HepG2 (cell line): Measurements from ENCODE around the gene RAP2C. TPM values are rescaled to one million over a fixed set of nuclear protein-coding genes. Genes with fewer than 3 reads are reported as not detected.
A peak's percentile ranks its signal among the peaks of the same experiment; 100 is the strongest.

ENCODE experiments used
- BATF2 ChIP-seq: sonication (generic); formaldehyde crosslinking; IDR thresholded peaks from 2 replicates; pipeline ENCODE4 v1.8.0; 2022; ENCODE audit warnings: mild to moderate bottlenecking, missing genetic modification reagents, moderate library complexity
- CREM ChIP-seq, 2 experiments: sonication (generic) in 1 of 2; formaldehyde crosslinking in 1 of 2; IDR thresholded peaks; 2 replicates each; pipeline versions ENCODE4 v1.4.0 to v1.6.1; 2016 to 2020; ENCODE audit warnings: antibody characterized with exemption in 1 of 2, mild to moderate bottlenecking in 1 of 2, missing genetic modification reagents in 1 of 2
- ETV5 ChIP-seq: IDR thresholded peaks from 2 replicates; pipeline ENCODE4 v1.6.1; 2018; ENCODE audit warnings: missing biosample characterization, missing genetic modification reagents, inconsistent platforms, borderline replicate concordance
- FLYWCH1 ChIP-seq: sonication (generic); formaldehyde crosslinking; IDR thresholded peaks from 2 replicates; pipeline ENCODE4 v1.8.1; 2023; ENCODE audit warnings: mild to moderate bottlenecking, missing genetic modification reagents
- GMEB1 ChIP-seq: sonication (generic); formaldehyde crosslinking; IDR thresholded peaks from 2 replicates; pipeline ENCODE4 v1.5.1; 2020; ENCODE audit warnings: missing genetic modification reagents, mild to moderate bottlenecking, borderline replicate concordance
- GTF3A ChIP-seq: sonication (generic); formaldehyde crosslinking; conservative IDR thresholded peaks from 2 replicates; pipeline ENCODE4 v1.4.0; 2020; ENCODE audit warnings: mild to moderate bottlenecking, missing genetic modification reagents
- HCFC1 ChIP-seq: fragments of 150-350 bp; IDR thresholded peaks from 2 replicates; pipeline ENCODE4 v1.6.1; 2014; ENCODE audit warnings: low read depth, low read length
- HNF4G ChIP-seq, 2 experiments: sonication (generic) in 1 of 2; formaldehyde crosslinking in 1 of 2; IDR thresholded peaks; 2 replicates each; pipeline versions ENCODE4 v1.4.0 to v1.6.1; 2011 to 2020; ENCODE audit warnings: borderline replicate concordance in 2 of 2, low read depth in 2 of 2, mild to moderate bottlenecking in 2 of 2, low read length in 1 of 2, missing genetic modification reagents in 1 of 2, moderate library complexity in 1 of 2
- IKZF1 ChIP-seq: fragments of 450-650 bp; IDR thresholded peaks from 2 replicates; pipeline ENCODE4 v1.7.1; 2016
- KAT8 ChIP-seq: IDR thresholded peaks from 2 replicates; pipeline ENCODE4 v1.6.1; 2016; ENCODE audit warnings: missing genetic modification reagents, missing compliant biosample characterization
- MAFK ChIP-seq, 2 experiments: IDR thresholded peaks in 1 of 2; conservative IDR thresholded peaks in 1 of 2; 2 replicates each; pipeline ENCODE4 v1.6.1; 2011; ENCODE audit warnings: improper control_type of control experiment in 2 of 2, low read length in 2 of 2
- MEIS1 ChIP-seq: sonication (generic); formaldehyde crosslinking; IDR thresholded peaks from 2 replicates; pipeline ENCODE4 v1.9.0; 2021; ENCODE audit warnings: mild to moderate bottlenecking, missing genetic modification reagents, moderate library complexity, borderline replicate concordance
- NFE2 ChIP-seq: sonication (generic); formaldehyde crosslinking; IDR thresholded peaks from 2 replicates; pipeline ENCODE4 v1.4.0; 2020; ENCODE audit warnings: missing genetic modification reagents
- PBX3 ChIP-seq: sonication (generic); formaldehyde crosslinking; IDR thresholded peaks from 2 replicates; pipeline ENCODE4 v1.8.1; 2023; ENCODE audit warnings: missing genetic modification reagents, inconsistent platforms, borderline replicate concordance
- RFXANK ChIP-seq: IDR thresholded peaks from 2 replicates; pipeline ENCODE4 v1.6.1; 2016
- SOX6 ChIP-seq, 2 experiments: fragments of 450-650 bp in 1 of 2; sonication (generic) in 1 of 2; formaldehyde crosslinking in 1 of 2; IDR thresholded peaks; 2 replicates each; pipeline versions ENCODE4 v1.4.0 to v1.6.1; 2017 to 2020; ENCODE audit warnings: antibody characterized with exemption in 1 of 2, mild to moderate bottlenecking in 1 of 2, missing genetic modification reagents in 1 of 2
- STAT5B ChIP-seq: sonication (generic); formaldehyde crosslinking; IDR thresholded peaks from 2 replicates; pipeline ENCODE4 v1.4.0; 2020; ENCODE audit warnings: missing genetic modification reagents
- YY1 ChIP-seq: IDR thresholded peaks from 2 replicates; pipeline ENCODE4 v1.6.1; 2011; ENCODE audit warnings: low read length, low read depth, moderate library complexity, mild to moderate bottlenecking; ENCODE audit not compliant: insufficient read depth, insufficient replicate concordance
- ZBTB25 ChIP-seq: IDR thresholded peaks from 2 replicates; pipeline ENCODE4 v1.6.1; 2018; ENCODE audit warnings: missing genetic modification reagents
- ZKSCAN5 ChIP-seq: sonication (generic); formaldehyde crosslinking; IDR thresholded peaks from 2 replicates; pipeline ENCODE4 v1.5.1; 2020; ENCODE audit warnings: mild to moderate bottlenecking, missing genetic modification reagents
- ZNF331 ChIP-seq: sonication (generic); formaldehyde crosslinking; IDR thresholded peaks from 2 replicates; pipeline ENCODE4 v1.4.0; 2020; ENCODE audit warnings: missing genetic modification reagents
- ZNF577 ChIP-seq: sonication (generic); formaldehyde crosslinking; IDR thresholded peaks from 2 replicates; pipeline ENCODE4 v1.4.0; 2020; ENCODE audit warnings: mild to moderate bottlenecking, low read depth, missing genetic modification reagents, borderline replicate concordance
- polyA plus RNA-seq, 8 experiments: library from polyadenylated mRNA; depleted of rRNA in 3 of 8; stranded (reverse) in 7 of 8; unstranded in 1 of 8; fragments of >200 nt; fragmentation: Illumina TruSeq in 4 of 8; extraction: Trizol in 4 of 8; gene quantifications; 2 replicates each; pipeline versions ENCODE4 v1.2.1 to v1.2.3, GENCODE V29; 2011 to 2016; ENCODE audit warnings: low read depth in 4 of 8, missing spikeins in 1 of 8, mixed read lengths in 1 of 8; ENCODE audit not compliant: insufficient read depth in 1 of 8
- total RNA-seq, 5 experiments: library from RNA; depleted of rRNA; stranded (reverse); fragments of >200 nt; fragmentation: Illumina TruSeq; extraction: Trizol; gene quantifications; 2 replicates each; pipeline ENCODE4 v1.2.3, GENCODE V29; 2016; ENCODE audit warnings: low read depth in 1 of 5
- TF ChIP-seq, protein P1 (sequence below): sonication (generic); formaldehyde crosslinking; IDR thresholded peaks from 2 replicates; pipeline ENCODE4 v1.4.0; 2020; ENCODE audit warnings: mild to moderate bottlenecking, missing genetic modification reagents

The RAP2C gene
- total and polyA plus RNA-seq, 2 of the 13 experiments (the other 11 are each of a cell fraction or from before 2014, with no cell fraction given) = 8.0 to 28.5 TPM

- 0 out of 2 replicates have a peak, but pooled peaks have one; percentile 12 for TF ChIP-seq ZNF331 (CRISPR knock-in tag)
- no peak for TF ChIP-seq ZBTB25
- no peak for TF ChIP-seq FLYWCH1 (CRISPR knock-in tag)
- TF ChIP-seq GTF3A (CRISPR knock-in tag) = no peak
- no peak for TF ChIP-seq CREM (IDR thresholded peaks at IDR 0.05)
- TF ChIP-seq CREM (CRISPR knock-in tag; IDR thresholded peaks at IDR 0.05) = no peak
- no peak for TF ChIP-seq MAFK (conservative IDR thresholded peaks at IDR 0.05 in 1 of 2, IDR thresholded peaks at IDR 0.05 in 1 of 2; ENCODE audit: low read length in 2 of 2)
- TF ChIP-seq BATF2 (CRISPR knock-in tag) = no peak
- no peak for TF ChIP-seq IKZF1
- TF ChIP-seq MEIS1 = no peak
- no peak for TF ChIP-seq HCFC1
- TF ChIP-seq, protein P1, sequence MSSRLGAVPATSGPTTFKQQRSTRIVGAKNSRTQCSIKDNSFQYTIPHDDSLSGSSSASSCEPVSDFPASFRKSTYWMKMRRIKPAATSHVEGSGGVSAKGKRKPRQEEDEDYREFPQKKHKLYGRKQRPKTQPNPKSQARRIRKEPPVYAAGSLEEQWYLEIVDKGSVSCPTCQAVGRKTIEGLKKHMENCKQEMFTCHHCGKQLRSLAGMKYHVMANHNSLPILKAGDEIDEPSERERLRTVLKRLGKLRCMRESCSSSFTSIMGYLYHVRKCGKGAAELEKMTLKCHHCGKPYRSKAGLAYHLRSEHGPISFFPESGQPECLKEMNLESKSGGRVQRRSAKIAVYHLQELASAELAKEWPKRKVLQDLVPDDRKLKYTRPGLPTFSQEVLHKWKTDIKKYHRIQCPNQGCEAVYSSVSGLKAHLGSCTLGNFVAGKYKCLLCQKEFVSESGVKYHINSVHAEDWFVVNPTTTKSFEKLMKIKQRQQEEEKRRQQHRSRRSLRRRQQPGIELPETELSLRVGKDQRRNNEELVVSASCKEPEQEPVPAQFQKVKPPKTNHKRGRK (CRISPR knock-in tag) = no peak
- no peak for TF ChIP-seq RFXANK
- TF ChIP-seq ETV5 = 0 out of 2 replicates have a peak, but pooled peaks have one; percentile 19
- no peak for TF ChIP-seq SOX6 (IDR thresholded peaks at IDR 0.05)
- no peak for TF ChIP-seq SOX6 (CRISPR knock-in tag; IDR thresholded peaks at IDR 0.05)
- TF ChIP-seq GMEB1 (CRISPR knock-in tag) = no peak
- TF ChIP-seq NFE2 (CRISPR knock-in tag) = no peak
- TF ChIP-seq ZNF577 = no peak
- TF ChIP-seq HNF4G (IDR thresholded peaks at IDR 0.05; ENCODE audit: borderline replicate concordance, low read depth, low read length) = peak; percentile 30; the same call in 1 of the 2 replicates
- no peak for TF ChIP-seq HNF4G (CRISPR knock-in tag; IDR thresholded peaks at IDR 0.05; ENCODE audit: borderline replicate concordance, low read depth)
- TF ChIP-seq STAT5B (CRISPR knock-in tag) = no peak
- TF ChIP-seq KAT8 = peak; percentile 51; the same call in 1 of the 2 replicates
- TF ChIP-seq ZKSCAN5 (CRISPR knock-in tag) = no peak
- TF ChIP-seq YY1 = peak; percentile 22
- no peak for TF ChIP-seq PBX3 (CRISPR knock-in tag)
Measured at GRCh38 chrX:132218100-132218812, 991 bp downstream of the RAP2C start (continued).
